Heart right ventricle (tissue), 16 donors: ENCODE measurements around the gene WWOX. TPM values are rescaled to one million over a fixed set of nuclear protein-coding genes. Genes with fewer than 3 reads are reported as not detected.

Source experiments
- ATAC-seq, 8 donors: fragments of 200-7000 bp; cut with Tn5 transposase; one replicate each; pipeline ENCODE4 v1.9.1; 2020; ENCODE audit warnings: mild to moderate bottlenecking in 8 of 8, moderate library complexity in 8 of 8, moderate number of reproducible peaks in 1 of 8
- DNase-seq, 2 donors: peaks; one replicate each; pipeline ENCODE4 v3.0.0-alpha.2; 2020
- H3K27ac ChIP-seq, 10 donors: fragments of 200-600 bp; sonication (generic) in 2 of 10; one replicate each; pipeline versions ENCODE4 v1.5.0 to v1.8.0; 2020 to 2022; ENCODE audit warnings: mild to moderate bottlenecking in 3 of 10
- H3K27me3 ChIP-seq, 7 donors: fragments of 200-600 bp; one replicate each; pipeline ENCODE4 v1.8.0; 2021 to 2022; ENCODE audit warnings: mild to moderate bottlenecking in 2 of 7
- H3K36me3 ChIP-seq, 9 donors: fragments of 200-600 bp; sonication (generic) in 1 of 9; one replicate each; pipeline versions ENCODE4 v1.5.0 to v1.8.0; 2020 to 2022; ENCODE audit warnings: mild to moderate bottlenecking in 2 of 9
- H3K4me1 ChIP-seq, 9 donors: fragments of 200-600 bp; sonication (generic) in 1 of 9; one replicate each; pipeline versions ENCODE4 v1.5.0 to v1.8.0; 2020 to 2022; ENCODE audit warnings: mild to moderate bottlenecking in 4 of 9
- H3K4me3 ChIP-seq, 10 donors: fragments of 200-600 bp; sonication (generic) in 2 of 10; one replicate each; pipeline versions ENCODE4 v1.5.0 to v1.8.0; 2020 to 2022; ENCODE audit warnings: mild to moderate bottlenecking in 7 of 10, moderate library complexity in 2 of 10
- H3K9me3 ChIP-seq, 11 donors: fragments of 200-600 bp in 10 of 11; sonication (generic) in 2 of 11; one replicate each; pipeline versions ENCODE4 v1.5.0 to v1.8.0; 2013 to 2022; ENCODE audit warnings: mild to moderate bottlenecking in 2 of 11, control low read depth in 1 of 11, moderate library complexity in 1 of 11
- WGBS, 2 donors: extraction: QIAGEN DNeasy Blood & Tissue Kit; methylation state at CpG; one replicate each; pipeline ENCODE4 v1.1.7; 2013; ENCODE audit warnings: inconsistent platforms in 1 of 2; 5-methylcytosine and 5-hydroxymethylcytosine counted together
- intact Hi-C, 10 donors: fragments of 100-400 bp; cut with DNase I; formaldehyde crosslinking; loops; one replicate each; pipeline versions ENCODE4 v1.11.1 to v1.14.2; 2022
- polyA plus RNA-seq, 2 donors: library from polyadenylated mRNA; stranded (reverse); fragments of 200-250 nt; gene quantifications; one replicate each; pipeline ENCODE4 v1.2.3, GENCODE V29; 2013
- total RNA-seq, 10 donors: library from RNA; stranded (reverse); fragmentation: NEBNext Ultra II Directional in 3 of 10; extraction: Animal tissue kit (Norgen Biotek cat#: 25700) in 3 of 10; gene quantifications; one replicate each; pipeline versions ENCODE4 v1.2.1 to v1.2.4, GENCODE V29; 2021 to 2023
- TF ChIP-seq, protein P1 (sequence below), 9 donors: fragments of 200-600 bp; sonication (generic) in 2 of 9; IDR thresholded peaks; one replicate each; pipeline versions ENCODE4 v1.5.0 to v1.8.0; 2021 to 2022; ENCODE audit warnings: antibody characterized with exemption in 9 of 9, mild to moderate bottlenecking in 5 of 9, moderate library complexity in 1 of 9
- donor health status: Arrhythmogenic right ventricular cardiomyopathy.
- donor health status: ischemic (EF 13 %, LVEDD 7.1; RV severe dilation, severe dysfunction).
- donor health status: healthy with polysubstance abuse.
- donor health status: DM: no; HTN: yes; CAD: no.
- donor health status: DM: no; HTN: no; CAD: no.
- donor health status: ischemic (EF 25% LVEDD 6.9; RV normal size, moderate dysfunction).
- donor health status: ischemic (EF 25% LVEDD 5.7; RV mildly dilated, moderate dysfunction).
- donor health status: healthy.
- donor health status: DM: yes; HTN: yes; CAD: no.
- donor health status: Ischemic cardiomyopathy.
- donor health status: ischemic (EF 35%, LVEDD 5.7; RV mildly dilated, moderate dysfunction).
- donor health status: nonischemic (EF 11% LVEDD 7.7; RV severe dilation, severe dysfunction).
- donor health status: DM: yes; HTN: yes; CAD: no.
- donor health status: PGD.
- donor health status: ischemic (EF 29% LVEDD 5.4; RV normal size, mild dysfunction).
- donor health status: nonischemic (EF 23%, LVEDD 6.1; RV moderate dilation, normal function).

The WWOX gene
- total and polyA plus RNA-seq, 12 donors, result 4.9 to 15.0 (median 9.9) TPM

- TF ChIP-seq, protein P1, sequence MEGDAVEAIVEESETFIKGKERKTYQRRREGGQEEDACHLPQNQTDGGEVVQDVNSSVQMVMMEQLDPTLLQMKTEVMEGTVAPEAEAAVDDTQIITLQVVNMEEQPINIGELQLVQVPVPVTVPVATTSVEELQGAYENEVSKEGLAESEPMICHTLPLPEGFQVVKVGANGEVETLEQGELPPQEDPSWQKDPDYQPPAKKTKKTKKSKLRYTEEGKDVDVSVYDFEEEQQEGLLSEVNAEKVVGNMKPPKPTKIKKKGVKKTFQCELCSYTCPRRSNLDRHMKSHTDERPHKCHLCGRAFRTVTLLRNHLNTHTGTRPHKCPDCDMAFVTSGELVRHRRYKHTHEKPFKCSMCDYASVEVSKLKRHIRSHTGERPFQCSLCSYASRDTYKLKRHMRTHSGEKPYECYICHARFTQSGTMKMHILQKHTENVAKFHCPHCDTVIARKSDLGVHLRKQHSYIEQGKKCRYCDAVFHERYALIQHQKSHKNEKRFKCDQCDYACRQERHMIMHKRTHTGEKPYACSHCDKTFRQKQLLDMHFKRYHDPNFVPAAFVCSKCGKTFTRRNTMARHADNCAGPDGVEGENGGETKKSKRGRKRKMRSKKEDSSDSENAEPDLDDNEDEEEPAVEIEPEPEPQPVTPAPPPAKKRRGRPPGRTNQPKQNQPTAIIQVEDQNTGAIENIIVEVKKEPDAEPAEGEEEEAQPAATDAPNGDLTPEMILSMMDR (IDR thresholded peaks at IDR 0.05), result no peak
- ATAC-seq (no peak), DNase-seq (no peak)
- Histone ChIP-seq H3K27ac (peak overlapping the region in 1 of 10 donors; percentile 47), H3K27me3 (no peaks in the 10 kb centered on the region), H3K4me3 (no peak overlapping the region), H3K4me1 (peaks cover 0 to 16% (median 0%) of the 10 kb centered on the region in 9 donors), H3K36me3 (no peaks in the 10 kb centered on the region), H3K9me3 (peaks cover 0 to 9% (median 6%) of the 10 kb centered on the region in 11 donors)
- 77 to 84% methylated on average over 10 of the region's 10 CpGs for WGBS, 2 donors
- intact Hi-C loops, result no loop called here
Measured at GRCh38 chr16:79164388-79164995, 1065.0 kb downstream of the WWOX start.

DNA sequence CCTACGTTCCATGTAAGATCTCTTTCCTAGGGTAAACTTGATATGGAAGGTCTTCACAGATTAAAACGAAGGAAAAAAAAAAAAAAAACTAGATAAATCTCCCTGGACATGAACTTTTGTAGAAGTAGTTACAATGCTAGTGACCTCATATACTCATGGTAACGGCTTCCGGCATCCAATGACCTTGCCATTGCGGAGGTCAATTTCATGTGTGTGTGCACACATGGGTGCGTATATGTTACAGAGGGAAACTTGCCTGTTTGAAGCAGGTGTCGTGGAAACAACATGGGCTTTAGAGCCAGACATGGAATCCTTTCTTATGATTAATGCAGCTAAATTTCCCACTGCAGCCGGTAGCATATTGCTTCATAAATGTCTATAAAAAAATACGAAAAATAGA is 1065.6 kb downstream of the WWOX start:
- DNase-seq (no peak), ATAC-seq (no peak)
- TF ChIP-seq, protein P1 (IDR thresholded peaks at IDR 0.05), result no peak
- Histone ChIP-seq H3K36me3 (no peaks in the 10 kb centered on the region), H3K27me3 (no peaks in the 10 kb centered on the region), H3K4me3 (no peak overlapping the region), H3K9me3 (peaks cover 0 to 9% (median 6%) of the 10 kb centered on the region in 11 donors), H3K4me1 (peaks cover 0 to 22% (median 0%) of the 10 kb centered on the region in 9 donors), H3K27ac (no peak overlapping the region)
- intact Hi-C loops, result no loop called here
- 87 to 94% methylated on average over 9 of the region's 9 CpGs for WGBS, 2 donors

DNA sequence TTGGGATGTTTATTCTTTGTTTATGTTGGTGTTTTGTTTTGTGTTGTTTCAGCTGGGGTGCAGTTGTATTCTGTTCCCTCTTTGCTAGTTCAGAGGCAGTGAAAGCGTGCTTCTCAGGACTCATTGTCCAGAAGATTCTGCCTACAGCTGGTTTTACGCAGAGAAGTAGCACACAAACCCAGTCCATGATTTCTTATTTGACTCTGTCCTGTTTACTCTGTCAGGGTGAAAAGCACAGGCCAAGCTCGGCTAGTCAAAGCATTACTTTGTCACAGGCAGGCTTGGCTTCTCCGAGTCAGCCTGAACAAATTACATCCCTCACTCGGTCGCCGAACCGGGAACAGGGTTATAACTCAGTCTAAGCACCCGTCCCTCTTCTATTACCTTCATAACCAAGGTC is 1066.1 kb downstream of the WWOX start:
- Histone ChIP-seq H3K27me3 (no peaks in the 10 kb centered on the region), H3K4me3 (no peak overlapping the region), H3K36me3 (no peaks in the 10 kb centered on the region), H3K4me1 (peaks cover 0 to 26% (median 0%) of the 10 kb centered on the region in 9 donors), H3K9me3 (peaks cover 0 to 9% (median 6%) of the 10 kb centered on the region in 11 donors), H3K27ac (no peak overlapping the region)
- intact Hi-C loops, result no loop called here
- DNase-seq (no peak), ATAC-seq (no peak)
- TF ChIP-seq, protein P1 (IDR thresholded peaks at IDR 0.05), result no peak
- WGBS, 2 donors, result 92 to 94% methylated on average over 9 of the region's 9 CpGs

- WGBS, 2 donors, result 93 to 94% methylated on average over 2 of the region's 2 CpGs
- intact Hi-C loops, result no loop called here
- ATAC-seq, result no peak
- no peak for DNase-seq
- TF ChIP-seq, protein P1 (IDR thresholded peaks at IDR 0.05), result no peak
- Histone ChIP-seq H3K4me3 (no peak overlapping the region), H3K27ac (no peak overlapping the region), H3K27me3 (no peaks in the 10 kb centered on the region), H3K36me3 (no peaks in the 10 kb centered on the region), H3K4me1 (peaks cover 0 to 42% (median 0%) of the 10 kb centered on the region in 9 donors), H3K9me3 (peaks cover 0 to 9% (median 6%) of the 10 kb centered on the region in 11 donors)
Measured at GRCh38 chr16:79167893-79168292, 1068.4 kb downstream of the WWOX start.
